ENCODE measurements around the gene RAB6B.

Gene RAB6B

GRCh38 chr3:133838916-133839800 is 56.5 kb downstream of the RAB6B start:
- DNase-seq (ENCODE audit: low read depth) = no peak
- TF ChIP-seq POLR2A (IDR thresholded peaks at IDR 0.05; ENCODE audit: extremely low read depth, insufficient read length) (no peak), MYC (IDR thresholded peaks at IDR 0.05; ENCODE audit: low read depth, low read length) (no peak)
- H3K4me3 ChIP-seq (ENCODE audit: low read depth, low read length) = no peak overlapping the region

- H3K4me3 ChIP-seq (ENCODE audit: low read depth, low read length) = no peak overlapping the region
- TF ChIP-seq MAX (IDR thresholded peaks at IDR 0.05; ENCODE audit: low read depth, low read length) = no peak
- TF ChIP-seq CTCF (IDR thresholded peaks at IDR 0.05; ENCODE audit: low read depth, low read length) = no peak
- TF ChIP-seq MYC (IDR thresholded peaks at IDR 0.05; ENCODE audit: low read depth, low read length) = no peak
- no peak for TF ChIP-seq POLR2A (IDR thresholded peaks at IDR 0.05; ENCODE audit: extremely low read depth, insufficient read length)
- no peak for DNase-seq (ENCODE audit: low read depth)
Measured at GRCh38 chr3:133838296-133838789, 57.3 kb downstream of the RAB6B start.

GRCh38 chr3:133837487-133838295 is 58.0 kb downstream of the RAB6B start:
- no peak for TF ChIP-seq MAX (IDR thresholded peaks at IDR 0.05; ENCODE audit: low read depth, low read length)
- TF ChIP-seq POLR2A (IDR thresholded peaks at IDR 0.05; ENCODE audit: extremely low read depth, insufficient read length) = no peak
- no peak for TF ChIP-seq MYC (IDR thresholded peaks at IDR 0.05; ENCODE audit: low read depth, low read length)
- no peak for TF ChIP-seq CTCF (IDR thresholded peaks at IDR 0.05; ENCODE audit: low read depth, low read length)
- no peak for DNase-seq (ENCODE audit: low read depth)
- no peak overlapping the region for H3K4me3 ChIP-seq (ENCODE audit: low read depth, low read length)

- no peak overlapping the region for H3K4me3 ChIP-seq (ENCODE audit: low read depth, low read length)
- DNase-seq (ENCODE audit: low read depth) = no peak
- no peak for TF ChIP-seq MAX (IDR thresholded peaks at IDR 0.05; ENCODE audit: low read depth, low read length)
Measured at GRCh38 chr3:133836497-133837158, 59.1 kb downstream of the RAB6B start.

GRCh38 chr3:133835961-133836360 is 59.7 kb downstream of the RAB6B start:
- DNase-seq (ENCODE audit: low read depth) = no peak
- no peak overlapping the region for H3K4me3 ChIP-seq (ENCODE audit: low read depth, low read length)
- TF ChIP-seq CTCF (IDR thresholded peaks at IDR 0.05; ENCODE audit: low read depth, low read length) (no peak), MYC (IDR thresholded peaks at IDR 0.05; ENCODE audit: low read depth, low read length) (no peak), MAX (IDR thresholded peaks at IDR 0.05; ENCODE audit: low read depth, low read length) (no peak), POLR2A (IDR thresholded peaks at IDR 0.05; ENCODE audit: extremely low read depth, insufficient read length) (no peak)

- DNase-seq (ENCODE audit: low read depth) = no peak
- no peak overlapping the region for H3K4me3 ChIP-seq (ENCODE audit: low read depth, low read length)
- TF ChIP-seq MAX (IDR thresholded peaks at IDR 0.05; ENCODE audit: low read depth, low read length) = no peak
- no peak for TF ChIP-seq POLR2A (IDR thresholded peaks at IDR 0.05; ENCODE audit: extremely low read depth, insufficient read length)
- no peak for TF ChIP-seq CTCF (IDR thresholded peaks at IDR 0.05; ENCODE audit: low read depth, low read length)
- no peak for TF ChIP-seq MYC (IDR thresholded peaks at IDR 0.05; ENCODE audit: low read depth, low read length)
Measured at GRCh38 chr3:133835418-133835743, 60.3 kb downstream of the RAB6B start.

Data from NB4 (cell line).